Neutrophil (primary cell): ENCODE data around the gene CAMK2A.

Source experiments
- H3K27ac ChIP-seq: fragments of 200-600 bp; sonication (generic); 2 replicates; pipeline ENCODE4 v1.5.1; 2016; ENCODE audit warnings: mild to moderate bottlenecking, moderate library complexity
- H3K27me3 ChIP-seq: fragments of 200-600 bp; sonication (generic); 2 replicates; pipeline ENCODE4 v1.6.0; 2016; ENCODE audit warnings: mild to moderate bottlenecking
- H3K36me3 ChIP-seq: fragments of 200-600 bp; sonication (generic); 2 replicates; pipeline ENCODE4 v1.5.1; 2017
- H3K4me1 ChIP-seq, 2 experiments: fragments of 200-600 bp in 1 of 2; sonication (generic) in 1 of 2; 1 replicate in 1 of 2; 2 replicates in 1 of 2; pipeline versions ENCODE4 v1.5.1 to v1.6.1; 2013 to 2016; ENCODE audit warnings: low read depth in 1 of 2, low read length in 1 of 2, mild to moderate bottlenecking in 1 of 2, moderate library complexity in 1 of 2; ENCODE audit not compliant: control insufficient read depth in 1 of 2, insufficient read depth in 1 of 2
- H3K4me3 ChIP-seq, 2 experiments: fragments of 200-600 bp in 1 of 2; sonication (generic) in 1 of 2; 1 replicate in 1 of 2; 2 replicates in 1 of 2; pipeline ENCODE4 v1.5.1; 2013 to 2016; ENCODE audit warnings: low read depth in 1 of 2, low read length in 1 of 2, mild to moderate bottlenecking in 1 of 2, moderate library complexity in 1 of 2
- H3K9me3 ChIP-seq: fragments of 200-600 bp; sonication (generic); 2 replicates; pipeline ENCODE4 v1.5.1; 2016
- CTCF ChIP-seq: fragments of 200-600 bp; sonication (generic); IDR thresholded peaks from 2 replicates; pipeline ENCODE4 v1.5.1; 2016; ENCODE audit warnings: antibody characterized with exemption

The CAMK2A gene

GRCh38 chr5:150272531-150272930 lies 17.0 kb downstream of the CAMK2A start:
- no peaks in the 10 kb centered on the region for H3K9me3 ChIP-seq
- H3K27ac ChIP-seq, result no peak overlapping the region
- no peak overlapping the region for H3K4me3 ChIP-seq
- H3K4me1 ChIP-seq, result no peaks in the 10 kb centered on the region
- H3K27me3 ChIP-seq, result no peaks in the 10 kb centered on the region
- H3K36me3 ChIP-seq, result no peaks in the 10 kb centered on the region
- no peak for TF ChIP-seq CTCF

GRCh38 chr5:150271923-150272322 lies 17.6 kb downstream of the CAMK2A start:
- H3K27ac ChIP-seq, result no peak overlapping the region
- H3K4me3 ChIP-seq, result no peak overlapping the region
- no peaks in the 10 kb centered on the region for H3K36me3 ChIP-seq
- H3K9me3 ChIP-seq, result no peaks in the 10 kb centered on the region
- no peak for TF ChIP-seq CTCF
- no peaks in the 10 kb centered on the region for H3K27me3 ChIP-seq
- no peaks in the 10 kb centered on the region for H3K4me1 ChIP-seq

GRCh38 chr5:150271296-150271692 lies 18.3 kb downstream of the CAMK2A start:
- H3K9me3 ChIP-seq, result no peaks in the 10 kb centered on the region
- no peaks in the 10 kb centered on the region for H3K36me3 ChIP-seq
- H3K27ac ChIP-seq, result no peak overlapping the region
- TF ChIP-seq CTCF, result no peak
- no peaks in the 10 kb centered on the region for H3K4me1 ChIP-seq
- no peak overlapping the region for H3K4me3 ChIP-seq
- H3K27me3 ChIP-seq, result no peaks in the 10 kb centered on the region

- Histone ChIP-seq H3K27ac (no peak overlapping the region), H3K36me3 (no peaks in the 10 kb centered on the region), H3K9me3 (no peaks in the 10 kb centered on the region), H3K4me3 (no peak overlapping the region), H3K27me3 (no peaks in the 10 kb centered on the region), H3K4me1 (no peaks in the 10 kb centered on the region)
- TF ChIP-seq CTCF, result no peak
These were observed 18.9 kb downstream of the CAMK2A start for GRCh38 chr5:150270541-150271295.

- Histone ChIP-seq H3K4me3 (no peak overlapping the region), H3K27ac (no peak overlapping the region), H3K36me3 (no peaks in the 10 kb centered on the region), H3K4me1 (no peaks in the 10 kb centered on the region), H3K27me3 (no peaks in the 10 kb centered on the region), H3K9me3 (no peaks in the 10 kb centered on the region)
- TF ChIP-seq CTCF, result no peak
These were observed 22.7 kb downstream of the CAMK2A start for GRCh38 chr5:150266871-150267291.
